GM19467 (cell line): ENCODE results near the gene MET.

Experiments used
- ATAC-seq: cut with Tn5 transposase; IDR thresholded peaks from one replicate; pipeline ENCODE4 v1.9.1; 2021; ENCODE audit warnings: mild to moderate bottlenecking, moderate library complexity; ENCODE audit not compliant: unreplicated experiment

MET gene

GRCh38 chr7:116663744-116664143 lies 8.3 kb upstream of the MET start:
- no peak for ATAC-seq

- ATAC-seq, result no peak
These were observed 6.5 kb upstream of the MET start for GRCh38 chr7:116665332-116665996.

- no peak for ATAC-seq
These were observed 2.2 kb upstream of the MET start for GRCh38 chr7:116669769-116670168.

- ATAC-seq, result no peak
These were observed 1.5 kb upstream of the MET start for GRCh38 chr7:116670409-116671015.

DNA sequence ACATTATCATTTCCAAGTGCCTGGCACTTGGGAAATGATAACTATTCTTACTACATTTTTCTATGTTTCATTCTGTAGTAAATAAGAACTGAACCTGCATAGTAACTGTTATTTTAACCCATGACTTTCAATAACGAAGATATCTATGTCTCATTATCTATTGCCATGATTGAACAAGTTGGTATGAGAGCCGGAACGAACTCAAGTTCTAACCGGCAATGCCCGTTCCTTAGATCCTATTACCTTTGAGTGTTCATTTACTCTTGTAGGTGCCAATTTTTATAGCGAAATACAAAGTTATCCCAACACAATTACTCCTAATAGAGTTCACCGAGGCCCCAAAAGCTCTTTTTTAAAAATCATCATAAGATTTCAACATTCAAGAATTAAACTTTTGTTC lies 885 bp upstream of the MET start:
- ATAC-seq, result no peak

DNA sequence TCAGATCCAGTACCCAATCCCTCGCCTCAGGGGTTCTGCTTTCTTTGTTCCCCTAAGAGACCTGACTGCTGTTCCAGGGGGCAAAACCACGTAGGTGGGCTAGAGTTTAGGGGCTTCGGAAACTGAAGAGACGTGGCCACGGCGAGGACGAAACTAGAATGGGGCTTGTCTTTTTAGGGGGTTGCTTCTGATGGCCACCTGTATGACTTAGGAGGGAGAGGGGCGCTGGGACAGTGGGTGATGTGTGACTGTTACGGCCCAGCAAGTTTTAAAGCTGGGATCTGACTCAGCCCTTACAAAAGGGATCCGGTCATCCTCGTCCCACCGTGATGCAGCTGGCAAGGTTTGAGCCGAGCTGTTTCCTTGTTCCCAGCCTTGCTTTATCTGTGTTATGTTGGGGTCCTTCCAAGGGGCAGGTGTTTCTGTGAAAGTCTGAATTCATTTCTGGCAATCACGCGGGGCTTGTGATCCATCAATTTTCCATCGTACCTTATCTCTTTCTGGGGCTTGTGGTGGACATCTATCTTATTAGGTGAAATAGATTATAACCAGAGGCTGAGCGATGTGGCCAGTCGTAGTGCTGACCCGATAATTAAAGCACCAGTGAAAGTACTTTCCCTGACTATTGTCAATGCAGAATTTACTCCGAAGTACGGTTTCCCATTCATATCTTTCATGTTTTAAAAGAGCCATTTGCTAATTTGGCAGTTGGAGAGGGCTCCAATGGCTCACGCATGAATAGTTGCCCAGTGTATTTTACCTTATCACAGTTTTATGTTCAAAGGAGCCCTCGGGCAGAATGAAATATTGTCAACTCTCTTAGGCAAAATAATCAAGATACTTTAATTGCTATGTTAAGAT lies 830 bp downstream of the MET start:
- ATAC-seq, result no peak

- ATAC-seq, result no peak
These were observed 1.5 kb downstream of the MET start for GRCh38 chr7:116673457-116673865.

DNA sequence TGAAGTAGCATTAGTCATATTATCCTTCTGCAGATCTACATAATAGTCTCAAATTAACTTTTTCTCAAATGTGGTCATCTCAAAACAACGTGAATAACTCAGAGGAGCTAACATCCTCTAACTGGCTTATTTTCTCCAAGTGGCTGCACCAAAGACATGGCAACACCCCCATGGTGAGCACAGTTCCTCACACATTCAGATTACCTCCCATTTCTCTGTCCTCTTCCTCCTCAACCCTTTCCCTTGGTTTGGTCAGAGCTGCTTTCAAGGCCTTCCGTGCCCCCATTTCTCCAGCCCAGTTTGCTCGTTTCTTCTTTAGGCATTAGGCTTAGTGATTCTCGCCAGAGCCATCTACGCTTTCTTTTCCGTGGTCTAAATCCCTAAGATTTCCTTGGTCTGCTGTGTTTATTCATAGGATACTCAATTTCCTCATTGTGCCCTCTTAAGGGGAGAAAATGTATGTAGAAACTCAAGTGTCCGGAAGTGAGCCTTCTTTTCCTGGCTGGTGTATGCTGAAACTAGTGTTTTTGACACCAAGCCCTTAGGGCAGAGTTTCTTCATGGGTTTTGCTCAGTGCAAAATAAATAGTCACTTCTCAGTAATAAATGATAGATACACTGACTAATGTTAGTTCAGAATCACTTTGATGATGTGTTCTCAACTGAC lies 2.6 kb downstream of the MET start:
- no peak for ATAC-seq

DNA sequence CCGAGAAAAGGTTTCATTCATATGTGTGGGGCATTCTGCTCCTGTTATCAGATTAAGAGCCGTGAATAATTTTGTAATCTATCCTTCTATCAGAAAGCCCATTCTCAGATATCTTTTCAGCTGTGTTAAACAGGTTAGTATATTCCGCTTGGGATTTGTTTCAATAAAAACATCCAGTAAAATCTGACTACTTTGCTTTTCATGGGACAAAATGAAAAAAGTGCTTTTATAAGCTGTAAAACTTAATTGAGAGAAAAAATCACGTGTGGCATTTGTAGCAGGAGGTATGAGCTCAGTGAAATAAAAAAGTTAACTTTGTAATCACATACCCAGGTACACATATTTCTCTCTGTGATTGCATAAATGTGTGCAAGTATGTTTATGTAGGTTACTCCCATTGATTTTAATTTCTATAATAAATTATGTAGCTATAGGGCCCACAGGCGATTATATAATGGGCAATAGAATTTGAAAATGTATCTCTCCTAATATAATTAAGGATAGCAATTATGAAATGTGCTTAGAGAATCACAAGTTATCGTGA lies 3.9 kb downstream of the MET start:
- no peak for ATAC-seq

DNA sequence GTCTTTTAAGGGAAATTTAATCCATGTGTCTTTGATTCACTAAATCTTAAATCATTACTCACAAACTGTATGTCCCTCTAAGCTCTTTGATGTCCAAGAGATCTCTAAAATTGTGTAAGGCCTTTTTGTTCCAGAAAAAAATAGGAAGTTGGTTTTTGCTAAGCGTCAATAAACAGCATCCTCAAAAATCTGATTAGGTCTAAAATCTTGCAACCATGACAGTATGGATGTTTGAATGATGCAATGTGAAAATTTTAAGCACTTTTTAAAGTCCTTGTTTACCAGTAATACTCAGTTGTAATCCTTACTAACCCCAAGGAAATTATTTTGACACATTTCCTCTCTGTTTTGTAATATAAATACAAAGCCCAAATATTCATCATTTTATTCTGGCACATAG lies 6.8 kb downstream of the MET start:
- ATAC-seq, result no peak

DNA sequence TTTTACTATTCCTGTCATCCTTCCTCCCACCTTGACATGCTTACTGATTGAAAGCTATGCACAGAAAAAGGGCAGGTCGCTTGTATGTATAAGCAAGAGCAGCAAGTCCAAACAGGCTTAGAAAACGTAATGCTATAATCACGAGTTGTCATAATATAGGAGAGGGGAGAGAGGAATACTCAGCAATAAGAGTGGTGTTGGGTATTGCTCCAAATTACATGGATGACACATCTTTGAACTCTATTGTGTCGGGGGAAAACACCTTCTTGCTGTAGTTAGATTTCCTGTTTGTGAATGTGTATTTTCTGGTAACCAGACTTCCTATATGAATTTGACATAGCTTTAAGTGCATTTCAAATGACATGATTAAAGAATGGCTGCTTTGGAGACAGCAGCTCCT lies 7.5 kb downstream of the MET start:
- no peak for ATAC-seq

- peak; percentile 100 for ATAC-seq
These were observed 11.8 kb downstream of the MET start for GRCh38 chr7:116683786-116684185.

GRCh38 chr7:116686033-116686432 lies 14.0 kb downstream of the MET start:
- no peak for ATAC-seq

- no peak for ATAC-seq
These were observed 14.9 kb downstream of the MET start for GRCh38 chr7:116686812-116687419.

DNA sequence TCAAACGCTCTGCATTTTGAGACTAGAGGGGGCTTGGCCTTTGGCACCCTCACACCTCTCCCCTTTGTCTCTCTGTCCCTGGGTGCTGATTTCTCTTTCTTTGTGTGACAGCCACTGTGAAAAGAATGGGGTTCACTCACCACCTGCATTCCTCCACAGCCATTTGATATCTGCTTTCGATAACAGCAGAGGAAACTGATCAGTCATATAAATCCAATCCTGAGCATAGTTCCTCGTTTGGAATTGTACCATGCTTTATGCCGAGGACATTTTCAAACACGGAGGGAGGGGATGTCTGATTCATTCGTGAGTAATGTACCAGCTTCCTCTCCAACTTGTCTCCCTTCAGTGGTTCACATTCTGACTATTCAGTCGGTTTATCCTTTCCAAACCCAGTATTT lies 15.8 kb downstream of the MET start:
- no peak for ATAC-seq

DNA sequence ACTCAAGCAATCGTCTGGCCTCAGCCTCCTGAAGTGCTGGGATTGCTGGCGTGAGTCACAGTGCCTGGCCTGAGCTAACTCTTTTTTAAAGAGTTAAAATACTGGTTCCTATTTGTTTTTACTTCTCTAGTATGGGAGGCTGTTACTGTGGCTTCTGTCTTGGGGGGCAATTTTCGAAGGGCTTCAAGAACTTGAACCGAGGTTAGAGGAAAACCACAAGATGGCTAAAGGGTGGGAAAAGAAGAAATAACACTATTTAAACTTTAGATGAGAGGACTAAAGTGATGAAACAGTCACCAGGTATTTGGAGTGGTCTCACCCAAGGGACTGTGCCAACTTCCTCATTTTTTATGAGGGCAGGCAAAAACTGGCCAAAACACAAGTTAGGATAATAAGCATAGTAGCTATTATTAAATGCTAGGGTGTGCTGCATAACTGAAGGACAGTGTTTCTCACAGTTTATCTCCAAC lies 17.8 kb downstream of the MET start:
- ATAC-seq, result no peak

DNA sequence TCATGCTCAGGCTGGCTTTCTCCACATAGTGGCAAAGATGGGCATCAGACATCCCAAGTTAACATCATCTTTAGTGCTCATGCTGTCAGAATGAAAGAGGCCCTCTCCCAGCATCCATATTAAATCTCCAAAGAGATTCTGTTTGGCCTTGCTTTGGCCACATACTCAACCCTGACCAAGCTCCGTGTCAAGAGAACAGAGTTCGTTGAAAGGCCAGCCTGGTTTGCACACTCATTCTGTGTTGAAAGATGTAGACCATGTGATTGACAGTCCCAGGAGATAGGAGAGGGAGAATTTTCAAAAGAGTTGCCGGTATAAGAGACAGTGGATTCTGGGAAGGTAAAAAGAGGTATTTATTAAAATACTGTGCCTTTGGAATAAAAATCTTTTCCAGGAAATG lies 19.7 kb downstream of the MET start:
- no peak for ATAC-seq

GRCh38 chr7:116692401-116693308 lies 20.7 kb downstream of the MET start:
- ATAC-seq, result no peak

GRCh38 chr7:116696707-116697106 lies 24.7 kb downstream of the MET start:
- no peak for ATAC-seq

- no peak for ATAC-seq
These were observed 25.2 kb downstream of the MET start for GRCh38 chr7:116697152-116697551.
